ENCODE results near the gene FAM3B.

The FAM3B gene

GRCh38 chr21:41369105-41369919 is 52.7 kb downstream of the FAM3B start:
- no peak for TF ChIP-seq GABPA (IDR thresholded peaks at IDR 0.05; ENCODE audit: low read depth)
- TF ChIP-seq SPI1 (IDR thresholded peaks at IDR 0.05; ENCODE audit: borderline replicate concordance, low read depth) = peak; percentile 98
- no peaks in the 10 kb centered on the region for H3K27me3 ChIP-seq (ENCODE audit: insufficient read depth, poor library complexity, severe bottlenecking)
- DNase-seq (ENCODE audit: low read depth in 1 of 2, low spot score in 1 of 2) = peak in 1 of 2 experiments; percentile 72
- peak overlapping the region; percentile 47 for H3K27ac ChIP-seq (replicated peaks)
- no peak overlapping the region for H3K4me3 ChIP-seq (replicated peaks; ENCODE audit: insufficient read depth, low read length)

- H3K4me3 ChIP-seq (replicated peaks; ENCODE audit: insufficient read depth, low read length) = no peak overlapping the region
- no peak for TF ChIP-seq POLR2AphosphoS5 (IDR thresholded peaks at IDR 0.05; ENCODE audit: low read depth)
- TF ChIP-seq GABPA (IDR thresholded peaks at IDR 0.05; ENCODE audit: low read depth) = no peak
- no peak for TF ChIP-seq REST (IDR thresholded peaks at IDR 0.05; ENCODE audit: insufficient replicate concordance, low read depth)
- no peak for TF ChIP-seq CTCF (IDR thresholded peaks at IDR 0.05; ENCODE audit: insufficient read depth, low read length)
- TF ChIP-seq SPI1 (IDR thresholded peaks at IDR 0.05; ENCODE audit: borderline replicate concordance, low read depth) = no peak
- H3K27ac ChIP-seq (replicated peaks) = no peak overlapping the region
- no peak for DNase-seq (ENCODE audit: low read depth in 1 of 2, low spot score in 1 of 2)
- no peaks in the 10 kb centered on the region for H3K27me3 ChIP-seq (ENCODE audit: insufficient read depth, poor library complexity, severe bottlenecking)
These were observed 53.6 kb downstream of the FAM3B start for GRCh38 chr21:41369920-41370839.

GRCh38 chr21:41370840-41371684 is 54.5 kb downstream of the FAM3B start:
- TF ChIP-seq SPI1 (IDR thresholded peaks at IDR 0.05; ENCODE audit: borderline replicate concordance, low read depth) = no peak
- no peak for TF ChIP-seq POLR2AphosphoS5 (IDR thresholded peaks at IDR 0.05; ENCODE audit: low read depth)
- TF ChIP-seq CTCF (IDR thresholded peaks at IDR 0.05; ENCODE audit: insufficient read depth, low read length) = no peak
- TF ChIP-seq GABPA (IDR thresholded peaks at IDR 0.05; ENCODE audit: low read depth) = no peak
- no peak for TF ChIP-seq REST (IDR thresholded peaks at IDR 0.05; ENCODE audit: insufficient replicate concordance, low read depth)

More at GRCh38 chr21:41370840-41371684, 54.5 kb downstream of the FAM3B start:
- Histone ChIP-seq H3K27ac (replicated peaks) (no peak overlapping the region), H3K27me3 (ENCODE audit: insufficient read depth, poor library complexity, severe bottlenecking) (no peaks in the 10 kb centered on the region), H3K4me3 (replicated peaks; ENCODE audit: insufficient read depth, low read length) (no peak overlapping the region)
- DNase-seq (ENCODE audit: low read depth in 1 of 2, low spot score in 1 of 2) = no peak
